ENCODE results near the gene RUFY1.
"Not testable (repeated sequence)": the region's sequence is repeated elsewhere in the genome, so short reads cannot be mapped to it uniquely, and the experiment has no call there.

Gene RUFY1

DNA sequence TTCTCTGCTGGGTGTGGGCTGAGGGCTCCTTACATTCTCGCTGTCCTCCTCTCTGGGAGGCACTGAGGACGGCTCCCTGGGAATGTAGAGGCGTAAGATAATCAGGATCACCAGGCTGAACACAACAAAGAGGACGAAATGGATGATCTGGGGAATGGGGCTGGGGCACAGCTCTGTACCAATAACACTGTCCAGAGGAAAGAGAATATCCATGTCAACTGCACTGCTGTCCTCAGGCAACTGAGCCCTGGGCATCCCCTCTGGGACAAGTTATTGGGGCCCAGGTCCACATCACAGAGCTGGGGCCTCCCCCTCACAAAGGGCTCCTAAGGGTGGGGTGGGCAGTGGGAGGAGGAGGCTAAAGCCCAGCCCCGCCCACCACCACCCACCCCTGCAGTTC lies 94.4 kb downstream of the RUFY1 start:
- H3K4me3 ChIP-seq (ENCODE audit: control insufficient read depth, low read depth, low read length); DNase-seq (ENCODE audit: low read depth): not testable (repeated sequence)

DNA sequence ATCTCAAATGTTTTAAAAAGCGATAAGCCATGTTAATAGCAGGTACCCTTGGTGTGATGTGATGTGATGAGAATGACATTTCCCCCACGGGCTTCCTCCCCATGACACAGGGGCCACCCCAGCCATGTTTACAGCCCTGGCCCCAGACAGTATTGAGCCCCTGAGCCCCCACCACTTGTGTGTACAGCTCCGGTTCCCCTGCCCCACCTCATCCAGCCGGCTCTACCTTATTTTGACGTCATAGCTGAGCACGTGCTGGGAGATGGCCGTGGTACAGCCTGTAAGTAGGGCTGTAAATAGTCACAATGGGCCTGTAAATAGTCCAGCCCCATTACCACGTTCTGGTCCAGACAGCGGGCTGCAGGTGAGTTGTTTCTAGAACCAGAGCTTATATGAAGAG lies 98.1 kb downstream of the RUFY1 start:
- no peak for DNase-seq (ENCODE audit: low read depth)
- H3K4me3 ChIP-seq (ENCODE audit: control insufficient read depth, low read depth, low read length): no peak overlapping the region
- TF ChIP-seq, protein P1, sequence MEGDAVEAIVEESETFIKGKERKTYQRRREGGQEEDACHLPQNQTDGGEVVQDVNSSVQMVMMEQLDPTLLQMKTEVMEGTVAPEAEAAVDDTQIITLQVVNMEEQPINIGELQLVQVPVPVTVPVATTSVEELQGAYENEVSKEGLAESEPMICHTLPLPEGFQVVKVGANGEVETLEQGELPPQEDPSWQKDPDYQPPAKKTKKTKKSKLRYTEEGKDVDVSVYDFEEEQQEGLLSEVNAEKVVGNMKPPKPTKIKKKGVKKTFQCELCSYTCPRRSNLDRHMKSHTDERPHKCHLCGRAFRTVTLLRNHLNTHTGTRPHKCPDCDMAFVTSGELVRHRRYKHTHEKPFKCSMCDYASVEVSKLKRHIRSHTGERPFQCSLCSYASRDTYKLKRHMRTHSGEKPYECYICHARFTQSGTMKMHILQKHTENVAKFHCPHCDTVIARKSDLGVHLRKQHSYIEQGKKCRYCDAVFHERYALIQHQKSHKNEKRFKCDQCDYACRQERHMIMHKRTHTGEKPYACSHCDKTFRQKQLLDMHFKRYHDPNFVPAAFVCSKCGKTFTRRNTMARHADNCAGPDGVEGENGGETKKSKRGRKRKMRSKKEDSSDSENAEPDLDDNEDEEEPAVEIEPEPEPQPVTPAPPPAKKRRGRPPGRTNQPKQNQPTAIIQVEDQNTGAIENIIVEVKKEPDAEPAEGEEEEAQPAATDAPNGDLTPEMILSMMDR (IDR thresholded peaks at IDR 0.05; ENCODE audit: control insufficient read depth, insufficient read depth, low read depth, low read length, missing control alignments): no peak

DNA sequence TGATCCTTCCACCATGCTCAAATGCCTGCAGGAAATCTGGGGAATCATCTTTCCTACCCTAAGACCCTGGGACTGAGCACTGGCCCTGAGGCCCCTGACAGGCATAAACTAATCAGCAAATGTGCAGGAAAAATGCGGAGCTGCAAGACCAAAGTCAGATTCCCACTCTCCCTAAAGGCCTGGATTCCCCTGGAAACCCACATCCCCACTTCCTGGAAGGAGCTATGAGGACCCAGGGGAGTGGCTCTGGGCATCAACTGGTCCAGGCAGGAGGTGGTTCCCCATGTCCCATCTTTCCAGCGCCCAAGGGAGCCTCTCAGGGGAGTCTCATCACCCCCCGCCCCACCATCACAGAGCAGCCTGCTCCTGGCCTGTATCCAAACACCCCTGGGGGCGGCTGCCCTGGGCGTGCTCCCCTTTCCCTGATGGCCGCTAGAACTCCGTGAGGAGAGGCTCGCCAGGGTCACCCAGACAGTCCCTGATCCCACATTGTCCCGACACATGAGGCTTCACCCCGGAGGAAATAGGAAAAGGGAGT lies 98.9 kb downstream of the RUFY1 start:
- not testable (repeated sequence) for DNase-seq (ENCODE audit: low read depth)

DNA sequence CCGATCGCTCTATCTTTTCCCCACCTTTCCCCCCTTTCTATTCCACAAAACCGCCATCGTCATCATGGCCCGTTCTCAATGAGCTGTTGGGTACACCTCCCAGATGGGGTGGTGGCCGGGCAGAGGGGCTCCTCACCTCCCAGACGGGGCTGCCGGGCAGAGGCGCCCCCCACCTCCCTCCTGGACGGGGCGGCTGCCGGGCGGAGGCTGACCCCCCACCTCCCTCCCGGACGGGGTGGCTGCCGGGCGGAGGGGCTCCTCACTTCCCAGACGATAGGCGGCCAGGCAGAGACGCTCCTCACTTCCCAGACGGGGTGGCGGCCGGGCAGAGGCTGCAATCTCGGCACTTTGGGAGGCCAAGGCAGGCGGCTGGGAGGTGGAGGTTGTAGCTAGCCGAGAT lies 99.9 kb downstream of the RUFY1 start:
- not testable (repeated sequence) for H3K4me3 ChIP-seq (ENCODE audit: control insufficient read depth, low read depth, low read length); DNase-seq (ENCODE audit: low read depth)

More for the DNA sequence above, 98.9 kb downstream of the RUFY1 start:
- H3K4me3 ChIP-seq (ENCODE audit: control insufficient read depth, low read depth, low read length): not testable (repeated sequence)

DNA sequence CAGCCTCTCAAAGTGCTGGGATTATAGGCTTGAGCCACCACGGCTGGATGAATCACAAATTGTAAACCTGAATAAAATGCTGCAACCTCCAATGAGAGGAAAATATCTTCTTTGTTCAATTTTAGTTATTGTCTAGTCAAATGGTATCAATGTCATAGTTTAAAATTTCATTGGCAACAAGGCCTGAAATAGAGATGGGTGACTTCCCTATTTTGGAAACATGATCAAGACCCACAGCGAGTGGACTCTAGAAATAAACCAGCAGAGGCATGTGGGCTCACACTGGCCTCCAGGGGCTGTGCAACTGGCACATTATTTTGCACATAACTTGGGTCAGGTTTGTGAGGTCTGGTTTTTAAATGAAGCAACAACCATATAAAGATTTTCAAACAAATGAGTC lies 102.8 kb downstream of the RUFY1 start:
- H3K4me3 ChIP-seq (ENCODE audit: control insufficient read depth, low read depth, low read length); DNase-seq (ENCODE audit: low read depth): not testable (repeated sequence)

DNA sequence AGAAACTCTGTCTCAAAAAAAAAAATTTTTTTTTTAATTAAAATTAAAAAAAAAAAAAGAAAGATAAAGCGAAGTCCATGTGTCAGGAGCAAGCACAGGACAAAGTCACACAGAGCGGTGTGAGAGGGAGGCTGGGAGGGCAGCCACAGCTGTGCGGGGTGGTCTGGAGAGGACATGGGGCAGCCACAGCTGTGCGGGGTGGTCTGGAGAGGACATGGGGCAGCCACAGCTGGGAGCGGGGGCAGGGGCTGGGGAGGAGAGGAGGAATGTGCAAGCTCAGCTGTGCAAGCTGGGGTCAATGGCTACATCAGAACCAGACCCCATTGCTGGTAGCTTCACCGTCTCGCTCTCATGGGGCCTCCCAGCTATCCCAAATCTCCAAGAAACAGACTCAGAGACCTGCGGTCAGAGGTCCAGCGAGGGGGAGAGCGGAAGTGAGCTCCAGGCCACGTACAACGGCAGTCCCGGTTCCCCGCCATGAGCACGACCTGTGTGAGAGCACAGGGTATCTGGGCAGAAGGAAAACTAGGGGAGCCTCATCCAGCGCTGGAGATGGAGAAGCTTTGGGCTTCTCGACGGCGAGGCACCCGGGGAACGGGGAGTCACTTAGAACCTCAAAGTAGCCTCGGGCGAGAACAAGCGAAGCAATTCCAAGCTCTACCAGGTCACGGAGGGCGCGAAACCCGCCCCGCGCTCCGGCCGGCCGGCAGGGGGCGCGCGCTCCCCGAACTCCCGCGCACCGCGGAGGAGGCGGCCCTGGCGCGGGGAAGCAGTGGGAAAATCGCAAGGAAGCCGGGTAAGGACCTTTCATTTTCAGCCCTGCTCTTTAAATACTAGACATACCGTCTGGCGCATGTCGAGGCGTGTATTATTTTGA lies 107.2 kb downstream of the RUFY1 start:
- DNase-seq (ENCODE audit: low read depth); H3K4me3 ChIP-seq (ENCODE audit: control insufficient read depth, low read depth, low read length): not testable (repeated sequence)

DNA sequence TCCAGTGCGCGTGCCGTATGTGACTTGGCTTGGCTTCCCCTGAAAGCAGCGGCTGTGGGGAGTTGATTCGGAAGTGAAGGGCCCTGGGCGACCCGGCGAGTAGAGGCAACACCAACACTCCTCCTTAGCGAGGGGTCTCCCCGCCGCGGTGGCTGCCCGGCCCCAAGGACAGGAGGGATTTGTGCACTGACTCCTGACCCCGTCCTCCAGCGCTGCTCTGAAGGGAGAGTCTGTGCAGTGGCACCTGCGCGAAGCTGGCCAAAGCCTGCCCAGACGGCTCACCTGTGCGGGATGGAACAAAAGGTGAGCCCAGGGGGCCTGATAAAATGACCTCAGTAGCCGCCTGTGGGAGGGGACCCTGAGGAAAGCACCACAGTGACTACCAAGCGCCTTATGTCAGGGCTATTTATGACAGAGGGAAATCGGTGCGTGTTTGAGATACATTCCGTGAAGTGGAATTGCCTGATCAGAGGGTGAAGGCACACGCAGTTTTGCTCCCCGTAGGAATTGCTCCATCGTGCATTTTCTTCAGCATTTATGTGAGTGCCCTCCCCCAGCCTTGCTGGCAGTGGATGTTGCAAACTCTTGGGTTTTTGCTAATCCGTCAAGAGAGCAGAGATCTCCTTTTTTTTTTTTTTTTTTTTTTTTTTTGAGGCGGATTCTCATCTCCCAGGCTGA lies 108.0 kb downstream of the RUFY1 start:
- not testable (repeated sequence) for DNase-seq (ENCODE audit: low read depth)
- peak overlapping the region; percentile 54 for H3K4me3 ChIP-seq (ENCODE audit: control insufficient read depth, low read depth, low read length)
